Mesenchymal stem cell (in vitro differentiated cells and primary cell): Measurements from ENCODE around the gene NID2.
A peak's percentile ranks its signal among the peaks of the same experiment; 100 is the strongest.

Experiments
- DNase-seq: peaks from one replicate; pipeline ENCODE4 v3.0.0-alpha.2; 2013
- H2AFZ ChIP-seq: one replicate; pipeline ENCODE4 v1.6.1; 2013; ENCODE audit warnings: low read depth, mild to moderate bottlenecking, control low read depth, inconsistent platforms, low read length, moderate library complexity
- H2AK5ac ChIP-seq: 2 replicates; pipeline ENCODE4 v1.6.1; 2013; ENCODE audit warnings: low read length, moderate library complexity, mild to moderate bottlenecking, inconsistent platforms; ENCODE audit not compliant: severe bottlenecking
- H2BK120ac ChIP-seq: one replicate; pipeline ENCODE4 v1.6.1; 2013; ENCODE audit warnings: low read depth, mild to moderate bottlenecking, inconsistent platforms, low read length, moderate library complexity
- H2BK12ac ChIP-seq, 2 experiments: one replicate each; pipeline ENCODE4 v1.6.1; 2013; ENCODE audit warnings: inconsistent platforms in 2 of 2, low read length in 2 of 2, mild to moderate bottlenecking in 2 of 2, moderate library complexity in 2 of 2, control low read depth in 1 of 2
- H2BK15ac ChIP-seq: one replicate; pipeline ENCODE4 v1.6.1; 2013; ENCODE audit warnings: mild to moderate bottlenecking, low read depth, inconsistent platforms; ENCODE audit not compliant: poor library complexity, severe bottlenecking
- H2BK5ac ChIP-seq: 2 replicates; pipeline ENCODE4 v1.6.1; 2013; ENCODE audit warnings: low read depth, mild to moderate bottlenecking, low read length, control low read depth, inconsistent platforms; ENCODE audit not compliant: poor library complexity, severe bottlenecking
- H3K14ac ChIP-seq, 2 experiments: one replicate each; pipeline ENCODE4 v1.6.1; 2013; ENCODE audit warnings: inconsistent platforms in 2 of 2, low read length in 2 of 2, control low read depth in 1 of 2, mild to moderate bottlenecking in 1 of 2, moderate library complexity in 1 of 2
- H3K18ac ChIP-seq, 2 experiments: one replicate each; pipeline ENCODE4 v1.6.1; 2013; ENCODE audit warnings: inconsistent platforms in 2 of 2, low read length in 2 of 2, control low read depth in 1 of 2, low read depth in 1 of 2, mild to moderate bottlenecking in 1 of 2
- H3K23ac ChIP-seq, 2 experiments: one replicate each; pipeline ENCODE4 v1.6.1; 2013; ENCODE audit warnings: inconsistent platforms in 2 of 2, low read length in 2 of 2, mild to moderate bottlenecking in 2 of 2, moderate library complexity in 2 of 2, control low read depth in 1 of 2
- H3K27ac ChIP-seq: 2 replicates; pipeline ENCODE4 v1.5.1; 2013; ENCODE audit warnings: mild to moderate bottlenecking, moderate library complexity, low read length, control low read depth, inconsistent platforms; ENCODE audit not compliant: poor library complexity, severe bottlenecking
- H3K27me3 ChIP-seq, 2 experiments: 2 replicates each; pipeline versions ENCODE4 v1.6.1 to v1.7.0; 2013; ENCODE audit warnings: low read length in 2 of 2, mild to moderate bottlenecking in 2 of 2, moderate library complexity in 2 of 2, control low read depth in 1 of 2, inconsistent platforms in 1 of 2; ENCODE audit not compliant: control insufficient read depth in 1 of 2, insufficient read depth in 1 of 2
- H3K36me3 ChIP-seq, 2 experiments: 2 replicates each; pipeline versions ENCODE4 v1.6.1 to v1.7.0; 2013; ENCODE audit warnings: low read length in 2 of 2, control low read depth in 1 of 2, inconsistent platforms in 1 of 2, low read depth in 1 of 2, mild to moderate bottlenecking in 1 of 2; ENCODE audit not compliant: insufficient read depth in 2 of 2, control insufficient read depth in 1 of 2
- H3K4ac ChIP-seq, 2 experiments: one replicate each; pipeline ENCODE4 v1.6.1; 2013; ENCODE audit warnings: inconsistent platforms in 2 of 2, low read length in 2 of 2, mild to moderate bottlenecking in 2 of 2, moderate library complexity in 2 of 2, control low read depth in 1 of 2, low read depth in 1 of 2
- H3K4me1 ChIP-seq: 2 replicates; pipeline ENCODE4 v1.6.1; 2013; ENCODE audit warnings: low read depth, low read length, control low read depth; ENCODE audit not compliant: control insufficient read depth, insufficient read depth
- H3K4me2 ChIP-seq: 2 replicates; pipeline ENCODE4 v1.6.1; 2013; ENCODE audit warnings: low read length, mild to moderate bottlenecking, inconsistent platforms; ENCODE audit not compliant: poor library complexity, severe bottlenecking
- H3K4me3 ChIP-seq, 2 experiments: 2 replicates each; pipeline versions ENCODE4 v1.5.1 to v1.7.0; 2013; ENCODE audit warnings: low read length in 2 of 2, mild to moderate bottlenecking in 2 of 2, control low read depth in 1 of 2, low read depth in 1 of 2; ENCODE audit not compliant: insufficient read depth in 1 of 2
- H3K79me1 ChIP-seq: replicated peaks from 2 replicates; pipeline ENCODE4 v1.6.1; 2013; ENCODE audit warnings: mild to moderate bottlenecking, control low read depth, low read length, inconsistent platforms; ENCODE audit not compliant: poor library complexity, severe bottlenecking
- H3K9ac ChIP-seq: 2 replicates; pipeline ENCODE4 v1.7.0; 2013; ENCODE audit warnings: mild to moderate bottlenecking, low read length, moderate library complexity
- H3K9me3 ChIP-seq: 2 replicates; pipeline ENCODE4 v1.7.0; 2013; ENCODE audit warnings: mild to moderate bottlenecking, low read length; ENCODE audit not compliant: control insufficient read depth
- H4K8ac ChIP-seq: one replicate; pipeline ENCODE4 v1.6.1; 2013; ENCODE audit warnings: inconsistent platforms, mild to moderate bottlenecking, low read length, moderate library complexity
- H4K91ac ChIP-seq: one replicate; pipeline ENCODE4 v1.6.1; 2013; ENCODE audit warnings: mild to moderate bottlenecking, low read length, inconsistent platforms
- WGBS: methylation state at CpG from one replicate; pipeline ENCODE4 v1.1.7; 2013; ENCODE audit warnings: mixed read lengths; 5-methylcytosine and 5-hydroxymethylcytosine counted together

NID2 gene

DNA sequence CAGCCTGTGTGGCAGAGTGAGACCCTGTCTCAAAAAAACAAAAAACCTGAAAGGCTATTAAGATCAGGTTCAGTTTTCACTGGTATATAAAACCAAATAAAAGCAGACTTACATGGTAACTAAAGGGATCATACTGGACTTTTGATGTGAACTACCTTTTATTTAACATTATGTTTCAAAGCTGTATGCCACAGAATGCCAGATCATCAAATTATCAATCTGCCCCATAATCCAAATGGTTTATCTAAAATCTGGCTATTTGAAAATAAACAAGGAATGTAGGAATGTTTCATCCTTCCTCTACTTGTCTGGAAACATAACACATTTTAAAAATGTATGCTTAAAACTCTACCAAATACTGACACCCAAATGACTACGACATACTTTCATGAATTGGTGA lies 14.2 kb downstream of the NID2 start:
- no peak overlapping the region for H3K4ac ChIP-seq
- H3K27ac ChIP-seq: no peak overlapping the region
- H3K9me3 ChIP-seq: no peaks in the 10 kb centered on the region
- no peak overlapping the region for H3K23ac ChIP-seq
- H3K4me2 ChIP-seq: no peak overlapping the region
- no peak overlapping the region for H2BK5ac ChIP-seq
- no peak overlapping the region for H2AFZ ChIP-seq
- no peak overlapping the region for H2BK15ac ChIP-seq
- H3K4me1 ChIP-seq: peaks cover 3% of the 10 kb centered on the region
- H3K36me3 ChIP-seq: peaks cover 0 to 15% of the 10 kb centered on the region in 2 experiments
- peaks cover 0 to 48% of the 10 kb centered on the region in 2 experiments for H3K27me3 ChIP-seq
- H2AK5ac ChIP-seq: no peak overlapping the region
- H3K4me3 ChIP-seq: no peak overlapping the region
- no peaks in the 10 kb centered on the region for H3K79me1 ChIP-seq
- no peak overlapping the region for H2BK120ac ChIP-seq
- no peak overlapping the region for H3K9ac ChIP-seq
- 50% methylated on average over 1 of the region's 1 CpG for WGBS
- H4K8ac ChIP-seq: no peak overlapping the region
- no peak overlapping the region for H2BK12ac ChIP-seq
- no peak for DNase-seq
- no peak overlapping the region for H4K91ac ChIP-seq
- H3K14ac ChIP-seq: no peak overlapping the region
- no peak overlapping the region for H3K18ac ChIP-seq

DNA sequence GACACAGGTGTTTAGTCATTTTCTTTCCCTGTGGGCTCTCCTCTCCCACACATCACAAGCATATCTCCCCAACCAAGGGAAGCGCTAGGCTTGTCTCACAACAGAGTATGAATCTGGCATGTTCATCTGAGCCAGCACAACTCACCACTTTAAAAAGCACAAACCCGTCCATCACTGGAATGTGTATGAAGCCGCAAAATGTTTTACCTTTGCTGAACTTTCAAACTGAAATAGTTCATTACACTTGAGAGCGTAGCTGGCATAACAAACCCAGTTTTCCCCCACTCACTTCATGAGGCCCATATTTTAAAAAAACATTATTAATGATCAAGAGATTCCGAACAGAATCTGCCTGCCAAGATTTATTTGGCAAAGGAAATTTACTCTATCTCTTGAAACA lies 15.8 kb downstream of the NID2 start:
- WGBS: 97% methylated on average over 5 of the region's 5 CpGs
- Histone ChIP-seq H3K36me3 (peaks cover 0 to 8% of the 10 kb centered on the region in 2 experiments), H3K14ac (no peak overlapping the region), H3K4me2 (no peak overlapping the region), H3K18ac (no peak overlapping the region), H3K79me1 (no peaks in the 10 kb centered on the region), H3K23ac (no peak overlapping the region), H4K91ac (peak overlapping the region; percentile 1), H2BK120ac (no peak overlapping the region), H3K27me3 (peaks cover 0 to 49% of the 10 kb centered on the region in 2 experiments), H3K27ac (no peak overlapping the region), H2AK5ac (no peak overlapping the region), H3K9me3 (no peaks in the 10 kb centered on the region), H2BK15ac (peak overlapping the region; percentile 23), H2AFZ (no peak overlapping the region), H2BK12ac (peak overlapping the region in 1 of 2 experiments; percentile 29), H3K9ac (peak overlapping the region; percentile 51), H2BK5ac (no peak overlapping the region), H3K4me3 (peak overlapping the region in 1 of 2 experiments; percentile 27), H3K4ac (no peak overlapping the region), H4K8ac (no peak overlapping the region), H3K4me1 (peaks cover 8% of the 10 kb centered on the region)
- DNase-seq: no peak

- H3K27ac ChIP-seq: no peak overlapping the region
- peak overlapping the region; percentile 20 for H4K91ac ChIP-seq
- peaks cover 8% of the 10 kb centered on the region for H3K4me1 ChIP-seq
- H2BK15ac ChIP-seq: no peak overlapping the region
- WGBS: 72% methylated on average over 7 of the region's 7 CpGs
- peak; percentile 77 for DNase-seq
- H3K36me3 ChIP-seq: peaks cover 0 to 10% of the 10 kb centered on the region in 2 experiments
- H3K27me3 ChIP-seq: peaks cover 0 to 49% of the 10 kb centered on the region in 2 experiments
- peak overlapping the region in 1 of 2 experiments; percentile 40 for H3K4me3 ChIP-seq
- H3K18ac ChIP-seq: peak overlapping the region in 1 of 2 experiments; percentile 68
- no peak overlapping the region for H3K4me2 ChIP-seq
- no peak overlapping the region for H3K14ac ChIP-seq
- no peaks in the 10 kb centered on the region for H3K9me3 ChIP-seq
- no peak overlapping the region for H2AFZ ChIP-seq
- H2AK5ac ChIP-seq: no peak overlapping the region
- H3K4ac ChIP-seq: peak overlapping the region in 1 of 2 experiments; percentile 47
- H3K9ac ChIP-seq: peak overlapping the region; percentile 51
- no peak overlapping the region for H2BK120ac ChIP-seq
- no peaks in the 10 kb centered on the region for H3K79me1 ChIP-seq
- H2BK5ac ChIP-seq: no peak overlapping the region
- H3K23ac ChIP-seq: no peak overlapping the region
- no peak overlapping the region for H4K8ac ChIP-seq
- peak overlapping the region in 1 of 2 experiments; percentile 29 for H2BK12ac ChIP-seq
These were observed 16.4 kb downstream of the NID2 start for GRCh38 chr14:52052288-52052943.

GRCh38 chr14:52051871-52052270 lies 17.0 kb downstream of the NID2 start:
- Histone ChIP-seq H2AK5ac (no peak overlapping the region), H2BK120ac (no peak overlapping the region), H3K4me2 (no peak overlapping the region)

More at GRCh38 chr14:52051871-52052270, 17.0 kb downstream of the NID2 start:
- Histone ChIP-seq H3K23ac (no peak overlapping the region), H2BK5ac (no peak overlapping the region), H3K27ac (no peak overlapping the region), H3K4ac (no peak overlapping the region), H3K27me3 (peaks cover 0 to 49% of the 10 kb centered on the region in 2 experiments), H2AFZ (no peak overlapping the region), H3K9ac (peak overlapping the region; percentile 51), H3K4me3 (peak overlapping the region in 1 of 2 experiments; percentile 40), H3K14ac (no peak overlapping the region), H4K8ac (no peak overlapping the region), H4K91ac (no peak overlapping the region), H2BK15ac (no peak overlapping the region), H3K4me1 (peaks cover 8% of the 10 kb centered on the region), H3K9me3 (no peaks in the 10 kb centered on the region), H2BK12ac (no peak overlapping the region), H3K36me3 (peaks cover 0 to 12% of the 10 kb centered on the region in 2 experiments), H3K18ac (peak overlapping the region in 1 of 2 experiments; percentile 78), H3K79me1 (no peaks in the 10 kb centered on the region)
- WGBS: 71% methylated on average over 1 of the region's 2 CpGs
- peak; percentile 80 for DNase-seq
